ENCODE data around the gene VAMP5.

The VAMP5 gene

DNA sequence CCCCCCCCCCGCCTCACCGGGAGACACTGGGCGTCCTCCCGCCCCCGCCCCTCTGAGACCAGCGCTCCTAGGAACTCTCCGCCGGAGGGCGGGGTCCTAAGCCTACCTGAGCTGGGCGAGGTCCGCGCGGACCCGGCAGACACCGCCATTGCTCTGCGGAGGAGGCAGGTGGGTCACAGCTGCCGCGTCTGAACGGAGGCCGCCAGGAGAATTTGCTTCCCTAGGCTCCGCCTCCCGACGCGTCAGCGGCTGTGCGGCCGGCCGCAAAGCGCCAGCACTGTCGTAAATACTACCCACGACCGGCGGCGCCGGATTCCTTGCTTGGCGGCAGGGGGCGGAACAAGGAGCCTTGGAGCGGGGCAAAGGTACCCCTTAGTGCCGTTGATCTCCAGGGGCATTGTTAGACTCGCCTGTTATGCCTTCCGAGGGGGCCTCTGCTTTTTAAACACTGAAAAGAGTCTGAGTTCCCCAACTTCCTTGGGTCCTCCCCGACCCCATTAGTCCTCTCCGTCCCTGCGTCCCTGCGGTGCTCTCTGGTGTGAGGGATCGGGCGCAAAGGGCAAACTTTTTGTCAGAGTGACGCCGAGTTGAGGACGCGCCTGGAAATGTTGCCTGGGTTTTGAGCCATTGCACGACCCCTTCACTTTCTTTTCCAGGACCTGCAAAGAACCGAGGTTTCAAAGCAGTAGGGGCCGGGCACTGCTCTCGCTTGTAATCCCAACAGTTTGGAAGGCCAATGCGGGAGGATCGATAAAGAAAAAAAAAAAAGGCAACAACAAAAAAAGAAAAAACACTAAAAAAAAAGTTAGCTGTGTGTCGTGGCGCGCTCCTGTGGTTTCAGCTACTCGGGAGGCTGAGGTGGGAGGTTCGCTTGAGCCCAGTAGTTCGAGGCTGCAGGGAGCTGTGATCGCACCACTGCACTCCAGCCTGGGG lies 22.7 kb upstream of the VAMP5 start, which contains the start of gene GGCX:
GGCX (minus strand) TSS at position 214 of the 933 bp plus-strand sequence; CDS start at position 149, 65 bp downstream.
- Histone ChIP-seq H3K79me2 (ENCODE audit: low read length) (peaks cover 28% of the 10 kb centered on the region), H3K4me2 (ENCODE audit: low read depth, low read length) (peak within 1 kb of the TSS; percentile 89), H3K27ac (ENCODE audit: low read length) (peak within 1 kb of the TSS; percentile 16; the same call in 1 of the 2 replicates), H3F3A (ENCODE audit: insufficient read depth, low read length) (no peaks in the 10 kb centered on the region), H2AFZ (ENCODE audit: low read length) (peak within 1 kb of the TSS; percentile 81), H3K4me1 (ENCODE audit: low read length) (no peaks in the 10 kb centered on the region), H3K4me3 (ENCODE audit: low read length) (peak within 1 kb of the TSS; percentile 78), H3K9me2 (replicated peaks; ENCODE audit: insufficient read depth, low read length) (no peaks in the 10 kb centered on the region), H3K9me3 (replicated peaks; ENCODE audit: insufficient read depth, low read length) (no peaks in the 10 kb centered on the region), H4K20me1 (ENCODE audit: insufficient read depth, low read length) (no peaks in the 10 kb centered on the region), H3K27me3 (replicated peaks; ENCODE audit: insufficient read depth, low read length) (no peaks in the 10 kb centered on the region), H3K9ac (ENCODE audit: low read length) (peak within 1 kb of the TSS; percentile 71; the same call in 1 of the 2 replicates), H3K36me3 (replicated peaks; ENCODE audit: insufficient read depth, low read length) (0 out of 2 replicates have a peak, but pooled peaks cover 3% of the 10 kb centered on the region)
- DNase-seq = peak; percentile 97
- TF ChIP-seq EZH2 (optimal IDR thresholded peaks at IDR 0.05; ENCODE audit: low read depth, low read length) (no peak), EZH2phosphoT487 (IDR thresholded peaks at IDR 0.05; ENCODE audit: low read length) (no peak)
- TF ChIP-seq, protein P1, sequence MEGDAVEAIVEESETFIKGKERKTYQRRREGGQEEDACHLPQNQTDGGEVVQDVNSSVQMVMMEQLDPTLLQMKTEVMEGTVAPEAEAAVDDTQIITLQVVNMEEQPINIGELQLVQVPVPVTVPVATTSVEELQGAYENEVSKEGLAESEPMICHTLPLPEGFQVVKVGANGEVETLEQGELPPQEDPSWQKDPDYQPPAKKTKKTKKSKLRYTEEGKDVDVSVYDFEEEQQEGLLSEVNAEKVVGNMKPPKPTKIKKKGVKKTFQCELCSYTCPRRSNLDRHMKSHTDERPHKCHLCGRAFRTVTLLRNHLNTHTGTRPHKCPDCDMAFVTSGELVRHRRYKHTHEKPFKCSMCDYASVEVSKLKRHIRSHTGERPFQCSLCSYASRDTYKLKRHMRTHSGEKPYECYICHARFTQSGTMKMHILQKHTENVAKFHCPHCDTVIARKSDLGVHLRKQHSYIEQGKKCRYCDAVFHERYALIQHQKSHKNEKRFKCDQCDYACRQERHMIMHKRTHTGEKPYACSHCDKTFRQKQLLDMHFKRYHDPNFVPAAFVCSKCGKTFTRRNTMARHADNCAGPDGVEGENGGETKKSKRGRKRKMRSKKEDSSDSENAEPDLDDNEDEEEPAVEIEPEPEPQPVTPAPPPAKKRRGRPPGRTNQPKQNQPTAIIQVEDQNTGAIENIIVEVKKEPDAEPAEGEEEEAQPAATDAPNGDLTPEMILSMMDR (IDR thresholded peaks at IDR 0.05; ENCODE audit: low read length) = no peak; the same call in 1 of the 2 replicates

DNA sequence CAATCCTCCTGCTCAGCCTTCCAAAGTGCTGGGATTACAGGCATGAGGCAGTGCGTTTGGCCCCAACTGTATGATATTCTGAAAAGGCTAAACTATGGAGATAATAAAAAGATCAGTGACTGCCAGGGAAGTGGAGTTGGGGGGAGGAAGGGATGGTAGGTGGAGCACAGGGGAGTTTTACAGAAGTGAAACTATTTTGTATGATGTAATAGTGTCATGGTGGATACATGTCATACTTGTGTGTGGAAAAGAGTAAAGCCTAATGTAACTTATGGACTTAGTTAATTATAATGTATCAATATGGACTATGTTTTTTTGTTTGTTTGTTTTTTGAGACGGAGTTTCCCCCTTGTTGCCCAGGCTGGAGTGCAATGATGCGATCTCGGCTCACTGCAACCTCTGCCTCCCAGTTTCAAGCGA lies 20.1 kb upstream of the VAMP5 start:
- Histone ChIP-seq H4K20me1 (ENCODE audit: insufficient read depth, low read length) (no peaks in the 10 kb centered on the region), H3K9ac (ENCODE audit: low read length) (no peak overlapping the region), H3K9me3 (replicated peaks; ENCODE audit: insufficient read depth, low read length) (no peaks in the 10 kb centered on the region), H2AFZ (ENCODE audit: low read length) (no peak overlapping the region), H3K36me3 (replicated peaks; ENCODE audit: insufficient read depth, low read length) (no peaks in the 10 kb centered on the region), H3K79me2 (ENCODE audit: low read length) (peaks cover 16% of the 10 kb centered on the region), H3K9me2 (replicated peaks; ENCODE audit: insufficient read depth, low read length) (no peaks in the 10 kb centered on the region), H3K4me3 (ENCODE audit: low read length) (no peak overlapping the region), H3K4me2 (ENCODE audit: low read depth, low read length) (no peak overlapping the region), H3K4me1 (ENCODE audit: low read length) (no peaks in the 10 kb centered on the region), H3K27me3 (replicated peaks; ENCODE audit: insufficient read depth, low read length) (no peaks in the 10 kb centered on the region), H3K27ac (ENCODE audit: low read length) (no peak overlapping the region), H3F3A (ENCODE audit: insufficient read depth, low read length) (no peaks in the 10 kb centered on the region)
- DNase-seq = no peak
- TF ChIP-seq EZH2 (optimal IDR thresholded peaks at IDR 0.05; ENCODE audit: low read depth, low read length) = no peak
- no peak for TF ChIP-seq EZH2phosphoT487 (IDR thresholded peaks at IDR 0.05; ENCODE audit: low read length)
- TF ChIP-seq, protein P1 (IDR thresholded peaks at IDR 0.05; ENCODE audit: low read length) = no peak

DNA sequence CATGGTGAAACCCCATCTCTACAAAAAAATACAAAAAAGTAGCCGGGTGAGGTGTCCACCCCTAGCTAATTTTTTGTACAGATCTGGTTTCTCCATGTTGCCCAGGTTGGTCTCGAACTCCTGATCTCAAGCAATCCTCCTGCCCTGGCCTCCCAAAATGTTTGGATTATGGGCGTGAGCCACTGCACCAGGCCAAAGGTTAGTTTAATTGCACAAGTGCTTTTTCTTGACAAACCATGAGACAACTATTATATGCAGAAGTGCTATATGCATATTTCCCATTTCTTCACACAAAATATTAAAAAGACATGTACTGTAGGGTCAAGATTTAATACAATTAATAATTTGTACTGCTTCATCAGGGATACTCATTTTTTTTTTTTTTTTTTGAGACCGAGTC lies 18.0 kb upstream of the VAMP5 start:
- H3K27ac ChIP-seq (ENCODE audit: low read length) = no peak overlapping the region
- TF ChIP-seq, protein P1 (IDR thresholded peaks at IDR 0.05; ENCODE audit: low read length) = no peak
- TF ChIP-seq EZH2phosphoT487 (IDR thresholded peaks at IDR 0.05; ENCODE audit: low read length) = no peak
- TF ChIP-seq EZH2 (optimal IDR thresholded peaks at IDR 0.05; ENCODE audit: low read depth, low read length) = no peak
- H3K79me2 ChIP-seq (ENCODE audit: low read length) = no peaks in the 10 kb centered on the region
- H3K36me3 ChIP-seq (replicated peaks; ENCODE audit: insufficient read depth, low read length) = no peaks in the 10 kb centered on the region
- no peak overlapping the region for H3K9ac ChIP-seq (ENCODE audit: low read length)
- no peak overlapping the region for H2AFZ ChIP-seq (ENCODE audit: low read length)
- no peak overlapping the region for H3K4me3 ChIP-seq (ENCODE audit: low read length)
- no peaks in the 10 kb centered on the region for H3F3A ChIP-seq (ENCODE audit: insufficient read depth, low read length)
- H4K20me1 ChIP-seq (ENCODE audit: insufficient read depth, low read length) = no peaks in the 10 kb centered on the region
- peaks cover 6% of the 10 kb centered on the region for H3K27me3 ChIP-seq (replicated peaks; ENCODE audit: insufficient read depth, low read length)
- no peaks in the 10 kb centered on the region for H3K9me2 ChIP-seq (replicated peaks; ENCODE audit: insufficient read depth, low read length)
- no peak overlapping the region for H3K4me2 ChIP-seq (ENCODE audit: low read depth, low read length)
- DNase-seq = no peak
- no peaks in the 10 kb centered on the region for H3K4me1 ChIP-seq (ENCODE audit: low read length)
- no peaks in the 10 kb centered on the region for H3K9me3 ChIP-seq (replicated peaks; ENCODE audit: insufficient read depth, low read length)

Data from MM.1S (cell line).